ENCODE results near the gene VPS45.
"Not testable (repeated sequence)": the region's sequence is repeated elsewhere in the genome, so short reads cannot be mapped to it uniquely, and the experiment has no call there.

VPS45 gene, protein sequence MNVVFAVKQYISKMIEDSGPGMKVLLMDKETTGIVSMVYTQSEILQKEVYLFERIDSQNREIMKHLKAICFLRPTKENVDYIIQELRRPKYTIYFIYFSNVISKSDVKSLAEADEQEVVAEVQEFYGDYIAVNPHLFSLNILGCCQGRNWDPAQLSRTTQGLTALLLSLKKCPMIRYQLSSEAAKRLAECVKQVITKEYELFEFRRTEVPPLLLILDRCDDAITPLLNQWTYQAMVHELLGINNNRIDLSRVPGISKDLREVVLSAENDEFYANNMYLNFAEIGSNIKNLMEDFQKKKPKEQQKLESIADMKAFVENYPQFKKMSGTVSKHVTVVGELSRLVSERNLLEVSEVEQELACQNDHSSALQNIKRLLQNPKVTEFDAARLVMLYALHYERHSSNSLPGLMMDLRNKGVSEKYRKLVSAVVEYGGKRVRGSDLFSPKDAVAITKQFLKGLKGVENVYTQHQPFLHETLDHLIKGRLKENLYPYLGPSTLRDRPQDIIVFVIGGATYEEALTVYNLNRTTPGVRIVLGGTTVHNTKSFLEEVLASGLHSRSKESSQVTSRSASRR

GRCh38 chr1:150067184-150068108 is at the start of gene VPS45:
Gene VPS45 (plus strand): TSS chr1:150067776. CDS start chr1:150067858, 82 bp downstream.
- Histone ChIP-seq H3K9me3 (ENCODE audit: control insufficient read depth, insufficient read depth, low read length) (no peaks in the 10 kb centered on the region), H3K4me3 (ENCODE audit: low read depth, low read length) (peak within 1 kb of the TSS; percentile 90), H3K36me3 (ENCODE audit: control insufficient read depth, insufficient read depth, low read length) (no peaks in the 10 kb centered on the region), H3K27me3 (ENCODE audit: control insufficient read depth, insufficient read depth, low read length) (no peaks in the 10 kb centered on the region), H3K9ac (ENCODE audit: low read depth, low read length) (peak within 1 kb of the TSS; percentile 55), H3K4me1 (ENCODE audit: control insufficient read depth, insufficient read depth, low read length) (peaks cover 3% of the 10 kb centered on the region)

DNA sequence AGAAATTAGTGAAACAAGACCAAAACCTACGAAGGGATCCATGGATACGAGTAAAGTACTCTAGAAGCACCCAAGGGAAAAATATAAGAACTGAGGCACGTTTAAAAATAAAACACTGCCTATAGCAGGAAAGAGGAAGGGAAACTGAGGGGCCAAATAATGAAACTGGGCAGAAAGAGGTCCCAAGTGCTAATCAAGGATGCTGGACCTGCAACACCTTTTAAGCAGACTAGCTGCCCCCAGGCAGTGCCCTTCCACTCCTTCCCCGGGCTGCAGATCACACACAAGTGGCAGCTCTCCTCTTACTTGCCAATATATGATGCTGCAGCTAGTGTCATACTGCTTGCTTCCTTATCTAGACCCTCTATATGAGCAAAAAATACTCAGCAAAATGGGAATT is 49.4 kb upstream of the VPS45 start:
- H3K36me3 ChIP-seq (ENCODE audit: control insufficient read depth, insufficient read depth, low read length): no peaks in the 10 kb centered on the region
- H3K9ac ChIP-seq (ENCODE audit: low read depth, low read length): no peak overlapping the region
- H3K4me3 ChIP-seq (ENCODE audit: low read depth, low read length): no peak overlapping the region
- peaks cover 6% of the 10 kb centered on the region for H3K4me1 ChIP-seq (ENCODE audit: control insufficient read depth, insufficient read depth, low read length)
- H3K27me3 ChIP-seq (ENCODE audit: control insufficient read depth, insufficient read depth, low read length): no peaks in the 10 kb centered on the region
- no peaks in the 10 kb centered on the region for H3K9me3 ChIP-seq (ENCODE audit: control insufficient read depth, insufficient read depth, low read length)

- H3K9me3 ChIP-seq (ENCODE audit: control insufficient read depth, insufficient read depth, low read length): no peaks in the 10 kb centered on the region
These were observed 46.9 kb upstream of the VPS45 start for GRCh38 chr1:150020711-150021110.

DNA sequence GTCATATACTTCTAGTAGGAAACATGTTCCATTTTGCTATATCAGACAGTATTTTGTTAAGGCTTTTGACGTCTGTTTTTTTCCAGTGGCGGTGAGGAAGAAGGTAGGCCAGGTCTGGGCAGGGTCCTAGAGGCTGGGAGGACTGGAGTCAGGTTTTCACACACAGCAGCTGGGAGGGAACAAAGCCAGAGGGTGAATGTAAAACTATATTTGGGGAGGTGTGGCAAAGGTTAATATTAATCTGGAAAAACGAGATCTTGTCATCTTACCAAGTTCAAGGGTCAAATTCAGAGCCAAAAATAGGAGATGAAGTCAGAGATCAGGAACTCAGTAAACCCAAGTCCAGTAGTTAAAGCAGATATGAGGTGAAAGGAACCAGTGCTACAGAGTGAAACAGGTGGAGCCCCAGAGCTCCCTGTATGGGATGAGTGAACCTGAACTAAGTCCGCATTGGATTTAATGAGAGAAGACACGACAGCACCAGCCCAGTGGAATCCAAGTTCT is 46.3 kb upstream of the VPS45 start:
- Histone ChIP-seq H3K4me1 (ENCODE audit: control insufficient read depth, insufficient read depth, low read length) (peaks cover 6% of the 10 kb centered on the region), H3K36me3 (ENCODE audit: control insufficient read depth, insufficient read depth, low read length) (no peaks in the 10 kb centered on the region), H3K9ac (ENCODE audit: low read depth, low read length) (no peak overlapping the region), H3K4me3 (ENCODE audit: low read depth, low read length) (no peak overlapping the region), H3K9me3 (ENCODE audit: control insufficient read depth, insufficient read depth, low read length) (no peaks in the 10 kb centered on the region), H3K27me3 (ENCODE audit: control insufficient read depth, insufficient read depth, low read length) (no peaks in the 10 kb centered on the region)

More at GRCh38 chr1:150020711-150021110, 46.9 kb upstream of the VPS45 start:
- peaks cover 6% of the 10 kb centered on the region for H3K4me1 ChIP-seq (ENCODE audit: control insufficient read depth, insufficient read depth, low read length)
- H3K9ac ChIP-seq (ENCODE audit: low read depth, low read length): no peak overlapping the region
- no peaks in the 10 kb centered on the region for H3K27me3 ChIP-seq (ENCODE audit: control insufficient read depth, insufficient read depth, low read length)
- no peaks in the 10 kb centered on the region for H3K36me3 ChIP-seq (ENCODE audit: control insufficient read depth, insufficient read depth, low read length)
- H3K4me3 ChIP-seq (ENCODE audit: low read depth, low read length): no peak overlapping the region

- H3K9me3 ChIP-seq (ENCODE audit: control insufficient read depth, insufficient read depth, low read length): no peaks in the 10 kb centered on the region
- peaks cover 4% of the 10 kb centered on the region for H3K4me1 ChIP-seq (ENCODE audit: control insufficient read depth, insufficient read depth, low read length)
- H3K27me3 ChIP-seq (ENCODE audit: control insufficient read depth, insufficient read depth, low read length): no peaks in the 10 kb centered on the region
- no peak overlapping the region for H3K4me3 ChIP-seq (ENCODE audit: low read depth, low read length)
- H3K36me3 ChIP-seq (ENCODE audit: control insufficient read depth, insufficient read depth, low read length): no peaks in the 10 kb centered on the region
- H3K9ac ChIP-seq (ENCODE audit: low read depth, low read length): no peak overlapping the region
These were observed 45.2 kb upstream of the VPS45 start for GRCh38 chr1:150022357-150022756.

DNA sequence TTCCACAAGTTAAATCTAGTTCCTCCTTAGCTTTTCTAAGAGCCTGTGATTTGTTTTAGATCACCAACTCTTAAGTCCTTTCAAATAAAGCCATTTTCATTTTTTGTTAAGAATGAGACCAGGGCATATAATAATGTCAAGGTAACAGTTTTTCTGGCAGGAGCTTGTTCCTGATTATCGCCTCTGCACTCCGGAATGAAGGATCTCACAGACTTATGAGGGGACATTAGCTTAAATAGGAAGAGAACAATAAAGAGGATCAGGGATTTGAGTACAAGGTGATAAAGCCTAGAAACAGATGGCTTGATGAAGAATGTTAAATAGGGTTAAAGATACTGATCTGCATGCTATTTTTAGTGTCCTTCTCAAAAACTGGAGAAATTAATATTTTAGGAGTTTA is 43.4 kb upstream of the VPS45 start:
- Histone ChIP-seq H3K4me3 (ENCODE audit: low read depth, low read length) (no peak overlapping the region), H3K36me3 (ENCODE audit: control insufficient read depth, insufficient read depth, low read length) (no peaks in the 10 kb centered on the region), H3K9me3 (ENCODE audit: control insufficient read depth, insufficient read depth, low read length) (no peaks in the 10 kb centered on the region), H3K4me1 (ENCODE audit: control insufficient read depth, insufficient read depth, low read length) (no peaks in the 10 kb centered on the region), H3K9ac (ENCODE audit: low read depth, low read length) (no peak overlapping the region), H3K27me3 (ENCODE audit: control insufficient read depth, insufficient read depth, low read length) (no peaks in the 10 kb centered on the region)

DNA sequence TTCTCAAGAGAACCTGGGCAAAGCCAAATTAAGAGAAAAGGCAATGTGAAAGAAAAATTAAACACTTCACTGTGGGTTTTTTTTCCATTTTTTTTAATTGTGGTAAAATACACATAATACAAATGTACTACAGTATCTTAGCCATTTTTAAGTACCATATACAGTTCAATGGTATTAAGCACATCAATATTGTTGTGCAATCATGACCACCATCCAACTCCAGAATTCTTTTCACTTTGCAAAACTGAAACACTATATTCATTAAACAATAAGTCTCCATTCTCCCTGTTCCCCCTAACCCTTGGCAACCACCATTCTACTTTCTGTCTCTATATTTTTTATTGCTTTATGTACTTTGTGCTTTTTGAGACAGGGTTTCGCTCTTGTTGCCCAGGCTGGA is 39.3 kb upstream of the VPS45 start:
- no peaks in the 10 kb centered on the region for H3K9me3 ChIP-seq (ENCODE audit: control insufficient read depth, insufficient read depth, low read length)
- H3K9ac ChIP-seq (ENCODE audit: low read depth, low read length): no peak overlapping the region

DNA sequence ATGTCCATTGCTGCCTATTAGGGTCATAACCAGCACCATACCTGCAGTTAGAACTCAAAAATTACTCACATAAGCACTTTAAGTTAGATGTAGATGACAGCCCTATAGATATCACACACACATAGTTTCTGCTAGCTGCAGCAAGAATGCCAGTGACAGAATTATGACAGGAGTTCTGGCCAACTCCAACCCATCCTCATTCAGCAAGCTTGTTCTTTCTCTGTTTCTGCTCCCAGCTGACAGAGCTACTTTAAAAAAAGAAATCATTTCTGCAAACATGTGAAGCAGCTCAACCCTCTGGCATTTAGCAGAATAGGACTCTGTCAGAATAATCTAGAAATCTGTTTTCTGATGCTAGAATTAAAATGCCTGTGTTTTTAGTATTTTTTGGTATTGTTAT is 33.2 kb upstream of the VPS45 start:
- H3K9ac ChIP-seq (ENCODE audit: low read depth, low read length): no peak overlapping the region
- no peaks in the 10 kb centered on the region for H3K9me3 ChIP-seq (ENCODE audit: control insufficient read depth, insufficient read depth, low read length)
- no peaks in the 10 kb centered on the region for H3K36me3 ChIP-seq (ENCODE audit: control insufficient read depth, insufficient read depth, low read length)
- H3K27me3 ChIP-seq (ENCODE audit: control insufficient read depth, insufficient read depth, low read length): no peaks in the 10 kb centered on the region
- no peak overlapping the region for H3K4me3 ChIP-seq (ENCODE audit: low read depth, low read length)
- no peaks in the 10 kb centered on the region for H3K4me1 ChIP-seq (ENCODE audit: control insufficient read depth, insufficient read depth, low read length)

More for the DNA sequence above, 39.3 kb upstream of the VPS45 start:
- Histone ChIP-seq H3K36me3 (ENCODE audit: control insufficient read depth, insufficient read depth, low read length) (no peaks in the 10 kb centered on the region), H3K4me1 (ENCODE audit: control insufficient read depth, insufficient read depth, low read length) (no peaks in the 10 kb centered on the region), H3K4me3 (ENCODE audit: low read depth, low read length) (no peak overlapping the region), H3K27me3 (ENCODE audit: control insufficient read depth, insufficient read depth, low read length) (no peaks in the 10 kb centered on the region)

DNA sequence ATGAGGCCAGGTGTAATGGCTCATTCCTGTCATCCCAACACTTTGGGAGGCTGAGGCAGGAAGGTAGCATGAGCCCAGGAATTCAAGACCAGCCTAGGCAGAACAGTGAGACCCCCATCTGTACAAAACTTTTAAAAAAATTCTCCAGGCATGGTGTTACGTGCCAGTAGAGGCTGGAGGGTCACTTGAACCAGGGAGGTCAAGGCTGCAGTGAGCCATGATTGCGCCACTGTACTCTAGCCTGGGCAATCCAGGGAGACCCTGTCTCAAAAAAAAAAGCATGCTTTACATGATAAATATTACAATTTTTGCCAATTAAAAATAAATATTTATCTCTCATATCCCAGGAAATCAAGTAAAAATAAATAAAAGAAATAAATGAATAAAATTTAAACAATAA is 17.6 kb upstream of the VPS45 start:
- no peaks in the 10 kb centered on the region for H3K9me3 ChIP-seq (ENCODE audit: control insufficient read depth, insufficient read depth, low read length)
- peaks cover 4% of the 10 kb centered on the region for H3K4me1 ChIP-seq (ENCODE audit: control insufficient read depth, insufficient read depth, low read length)
- no peaks in the 10 kb centered on the region for H3K36me3 ChIP-seq (ENCODE audit: control insufficient read depth, insufficient read depth, low read length)
- H3K9ac ChIP-seq (ENCODE audit: low read depth, low read length): no peak overlapping the region
- H3K27me3 ChIP-seq (ENCODE audit: control insufficient read depth, insufficient read depth, low read length): no peaks in the 10 kb centered on the region
- no peak overlapping the region for H3K4me3 ChIP-seq (ENCODE audit: low read depth, low read length)

- no peaks in the 10 kb centered on the region for H3K9me3 ChIP-seq (ENCODE audit: control insufficient read depth, insufficient read depth, low read length)
- H3K27me3 ChIP-seq (ENCODE audit: control insufficient read depth, insufficient read depth, low read length): no peaks in the 10 kb centered on the region
- peaks cover 4% of the 10 kb centered on the region for H3K4me1 ChIP-seq (ENCODE audit: control insufficient read depth, insufficient read depth, low read length)
- no peak overlapping the region for H3K9ac ChIP-seq (ENCODE audit: low read depth, low read length)
- H3K4me3 ChIP-seq (ENCODE audit: low read depth, low read length): no peak overlapping the region
- no peaks in the 10 kb centered on the region for H3K36me3 ChIP-seq (ENCODE audit: control insufficient read depth, insufficient read depth, low read length)
These were observed 16.5 kb upstream of the VPS45 start for GRCh38 chr1:150051089-150051373.

- not testable (repeated sequence) for H3K27me3 ChIP-seq (ENCODE audit: control insufficient read depth, insufficient read depth, low read length); H3K36me3 ChIP-seq (ENCODE audit: control insufficient read depth, insufficient read depth, low read length); H3K4me3 ChIP-seq (ENCODE audit: low read depth, low read length); H3K9me3 ChIP-seq (ENCODE audit: control insufficient read depth, insufficient read depth, low read length); H3K9ac ChIP-seq (ENCODE audit: low read depth, low read length); H3K4me1 ChIP-seq (ENCODE audit: control insufficient read depth, insufficient read depth, low read length)
These were observed 15.6 kb upstream of the VPS45 start for GRCh38 chr1:150051905-150052412.
